Endothelial cell (in vitro differentiated cells): ENCODE data around the gene VIPR2. TPM values are rescaled to one million over a fixed set of nuclear protein-coding genes. Genes with fewer than 3 reads are reported as not detected.

Experiments
- DNase-seq: peaks from one replicate; pipeline ENCODE4 v3.0.0; 2021; ENCODE audit warnings: low spot score
- H3K27ac Mint-ChIP-seq: one replicate; pipeline ENCODE4 v1.8.0; 2021; ENCODE audit warnings: mixed read lengths, inconsistent platforms; ENCODE audit not compliant: unreplicated experiment
- H3K27me3 Mint-ChIP-seq: one replicate; pipeline ENCODE4 v1.8.0; 2021; ENCODE audit warnings: mild to moderate bottlenecking, moderate library complexity, mixed read lengths, inconsistent platforms; ENCODE audit not compliant: unreplicated experiment
- H3K36me3 Mint-ChIP-seq: one replicate; pipeline ENCODE4 v1.8.0; 2021; ENCODE audit warnings: mild to moderate bottlenecking, low read depth, mixed read lengths, inconsistent platforms; ENCODE audit not compliant: unreplicated experiment
- H3K4me1 Mint-ChIP-seq: one replicate; pipeline ENCODE4 v1.8.0; 2021; ENCODE audit warnings: mild to moderate bottlenecking, mixed read lengths, inconsistent platforms; ENCODE audit not compliant: unreplicated experiment
- H3K4me3 Mint-ChIP-seq: one replicate; pipeline ENCODE4 v1.8.0; 2021; ENCODE audit warnings: mild to moderate bottlenecking, mixed read lengths, inconsistent platforms; ENCODE audit not compliant: unreplicated experiment
- H3K9me3 Mint-ChIP-seq: one replicate; pipeline ENCODE4 v1.8.0; 2021; ENCODE audit warnings: mixed read lengths, inconsistent platforms; ENCODE audit not compliant: unreplicated experiment
- CTCF ChIP-seq: fragments of 200-600 bp; sonication (generic); IDR thresholded peaks from one replicate; pipeline ENCODE4 v1.5.0; 2021; ENCODE audit warnings: antibody characterized with exemption; ENCODE audit not compliant: unreplicated experiment
- total RNA-seq: library from RNA; stranded (reverse); fragmentation: NEBNext Ultra II Directional; extraction: Animal tissue kit (Norgen Biotek cat#: 25700); gene quantifications from one replicate; pipeline ENCODE4 v1.2.1, GENCODE V29; 2021; ENCODE audit not compliant: unreplicated experiment

VIPR2 gene
- total RNA-seq, 1 donor from 2014 or later = 2.4 TPM

DNA sequence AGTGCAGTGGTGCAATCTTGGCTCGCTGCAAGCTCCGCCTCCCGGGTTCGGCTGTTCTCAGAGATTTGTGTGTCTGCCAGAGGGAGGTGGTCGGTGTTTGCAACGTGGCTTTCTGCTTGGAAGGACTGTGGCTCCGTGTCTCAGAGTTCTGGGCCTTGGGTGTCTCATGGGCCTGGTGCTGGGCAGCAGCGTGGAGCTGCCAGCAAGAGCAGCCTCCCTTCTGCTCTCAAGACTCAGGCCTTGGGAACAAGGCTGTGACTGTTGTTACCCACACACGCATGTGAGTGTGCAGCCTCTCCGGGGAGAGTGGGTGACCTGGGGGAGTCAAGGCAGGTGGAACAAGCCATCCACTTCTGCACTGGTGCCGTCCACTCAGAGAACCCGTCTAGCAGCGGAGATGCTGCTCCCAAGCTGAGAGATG is 52.0 kb downstream of the VIPR2 start:
- H3K4me1 Mint-ChIP-seq = no peaks in the 10 kb centered on the region
- DNase-seq = no peak
- H3K9me3 Mint-ChIP-seq = no peaks in the 10 kb centered on the region
- H3K36me3 Mint-ChIP-seq = no peaks in the 10 kb centered on the region
- no peak for TF ChIP-seq CTCF
- H3K27me3 Mint-ChIP-seq = peaks cover 10% of the 10 kb centered on the region
- H3K4me3 Mint-ChIP-seq = no peak overlapping the region
- no peak overlapping the region for H3K27ac Mint-ChIP-seq

DNA sequence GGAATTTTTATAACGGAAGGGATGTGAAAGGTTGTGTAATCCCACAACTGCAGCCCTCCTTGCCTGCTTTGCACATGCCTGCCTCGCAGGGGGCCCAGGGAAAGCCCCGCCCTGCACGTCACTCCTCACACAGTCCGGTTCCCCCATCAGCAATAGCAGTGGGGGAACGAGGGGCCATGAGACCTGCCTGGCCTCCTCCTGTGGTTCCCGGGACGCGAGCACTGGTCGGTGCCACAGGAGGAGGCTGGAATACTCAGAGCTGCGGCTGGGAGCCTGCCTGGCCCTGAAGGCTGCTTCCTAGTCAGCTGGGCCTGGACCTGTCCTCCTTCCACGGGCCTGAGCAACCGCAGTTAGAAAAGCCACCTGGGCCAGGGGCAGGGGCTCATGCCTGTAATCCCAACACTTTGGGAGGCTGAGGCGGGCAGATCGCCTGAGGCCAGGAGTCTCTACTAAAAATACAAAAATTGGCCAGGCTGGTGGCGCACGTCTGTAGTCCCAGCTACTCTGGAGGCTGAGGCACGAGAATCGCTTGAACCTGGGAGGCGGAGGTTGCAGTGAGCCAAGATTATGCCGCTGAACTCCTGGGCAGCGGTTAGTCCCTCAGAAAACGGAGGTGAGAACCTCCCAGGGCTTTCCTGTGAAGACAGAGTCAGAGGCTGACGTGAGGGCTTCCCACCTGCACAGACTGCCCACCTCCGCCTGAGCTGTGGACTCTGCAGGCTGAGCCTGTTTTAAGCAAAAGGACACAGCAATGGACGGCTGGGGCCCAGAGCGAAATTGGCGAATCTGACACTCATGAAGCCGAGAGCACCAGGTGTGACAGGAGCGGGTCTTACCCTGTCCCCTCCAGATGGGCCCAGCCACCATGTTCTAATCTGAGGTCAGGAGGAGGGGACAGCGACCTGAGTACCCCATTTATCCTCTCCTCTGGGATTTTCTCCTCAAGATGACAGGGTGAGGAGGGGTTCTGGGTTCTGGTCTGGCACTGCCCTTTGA is 52.9 kb downstream of the VIPR2 start:
- no peak for DNase-seq
- H3K9me3 Mint-ChIP-seq = no peaks in the 10 kb centered on the region
- H3K4me1 Mint-ChIP-seq = peaks cover 3% of the 10 kb centered on the region
- peaks cover 10% of the 10 kb centered on the region for H3K27me3 Mint-ChIP-seq
- H3K4me3 Mint-ChIP-seq = no peak overlapping the region
- no peak for TF ChIP-seq CTCF
- H3K36me3 Mint-ChIP-seq = peaks cover 3% of the 10 kb centered on the region
- no peak overlapping the region for H3K27ac Mint-ChIP-seq

- peaks cover 11% of the 10 kb centered on the region for H3K27me3 Mint-ChIP-seq
Measured at GRCh38 chr7:159091041-159091440, 53.6 kb downstream of the VIPR2 start.

GRCh38 chr7:159088016-159088865 is 56.4 kb downstream of the VIPR2 start:
- peaks cover 4% of the 10 kb centered on the region for H3K4me1 Mint-ChIP-seq
- peaks cover 4% of the 10 kb centered on the region for H3K9me3 Mint-ChIP-seq
- H3K27me3 Mint-ChIP-seq = peaks cover 12% of the 10 kb centered on the region
- no peak overlapping the region for H3K27ac Mint-ChIP-seq
- no peak for TF ChIP-seq CTCF
- DNase-seq = no peak
- peaks cover 7% of the 10 kb centered on the region for H3K36me3 Mint-ChIP-seq
- H3K4me3 Mint-ChIP-seq = no peak overlapping the region

More at GRCh38 chr7:159091041-159091440, 53.6 kb downstream of the VIPR2 start:
- Mint-ChIP-seq H3K4me3 (no peak overlapping the region), H3K27ac (no peak overlapping the region), H3K36me3 (peaks cover 7% of the 10 kb centered on the region), H3K9me3 (no peaks in the 10 kb centered on the region), H3K4me1 (peaks cover 4% of the 10 kb centered on the region)
- TF ChIP-seq CTCF = no peak
- no peak for DNase-seq
